ENCODE data around the gene CNTD1.
"Not testable (repeated sequence)": the region's sequence is repeated elsewhere in the genome, so short reads cannot be mapped to it uniquely, and the experiment has no call there.

The CNTD1 gene, protein sequence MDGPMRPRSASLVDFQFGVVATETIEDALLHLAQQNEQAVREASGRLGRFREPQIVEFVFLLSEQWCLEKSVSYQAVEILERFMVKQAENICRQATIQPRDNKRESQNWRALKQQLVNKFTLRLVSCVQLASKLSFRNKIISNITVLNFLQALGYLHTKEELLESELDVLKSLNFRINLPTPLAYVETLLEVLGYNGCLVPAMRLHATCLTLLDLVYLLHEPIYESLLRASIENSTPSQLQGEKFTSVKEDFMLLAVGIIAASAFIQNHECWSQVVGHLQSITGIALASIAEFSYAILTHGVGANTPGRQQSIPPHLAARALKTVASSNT

DNA sequence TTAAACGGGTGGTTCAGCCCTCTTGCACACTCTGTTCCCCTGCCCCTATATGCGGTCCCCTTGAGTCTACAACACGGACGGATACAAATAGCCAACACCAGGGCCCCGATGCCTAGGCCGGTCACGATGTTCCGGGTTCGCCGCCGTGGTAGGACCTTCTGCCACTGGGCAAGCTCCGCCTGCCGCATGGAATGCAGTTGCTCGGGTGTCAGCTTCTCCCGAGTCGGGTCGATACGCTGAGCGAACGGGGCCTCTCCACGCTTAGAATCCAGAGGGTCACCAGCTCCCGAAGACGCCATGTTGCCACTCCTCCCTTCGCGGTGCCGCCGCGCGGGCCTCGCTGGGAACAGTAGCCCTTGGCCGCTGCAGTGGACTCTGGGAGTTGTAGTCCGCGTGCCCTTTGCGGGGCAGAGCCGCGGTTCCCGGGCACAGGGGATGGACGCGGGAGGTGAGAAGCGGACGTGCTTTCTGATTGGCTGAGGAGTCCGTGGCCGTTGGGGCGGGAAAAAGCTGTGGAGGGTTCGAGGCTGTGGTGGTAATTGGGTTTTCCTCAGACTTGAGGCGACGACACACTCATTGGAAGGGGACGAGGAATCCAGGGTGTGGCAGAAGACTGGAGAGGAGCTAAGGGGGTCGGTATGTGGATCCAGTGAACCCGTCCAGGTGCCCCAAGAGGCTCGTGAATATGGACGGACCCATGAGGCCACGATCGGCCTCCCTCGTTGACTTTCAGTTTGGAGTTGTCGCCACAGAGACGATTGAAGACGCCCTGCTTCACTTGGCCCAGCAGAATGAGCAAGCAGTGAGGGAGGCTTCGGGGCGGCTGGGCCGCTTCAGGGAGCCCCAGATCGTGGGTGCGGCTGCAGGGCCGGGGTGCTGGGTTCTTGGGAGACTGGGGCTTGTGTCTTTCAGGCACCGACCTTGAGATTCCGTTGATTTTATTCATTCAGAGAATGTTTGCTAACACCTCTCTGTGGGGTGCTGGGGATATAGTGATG, at the start of gene CNTD1, which contains the start of gene COA3:
TSS of gene CNTD1 (plus strand) at position 479 of the 998 bp plus-strand sequence. CDS start at position 686, 207 bp downstream.
TSS of gene COA3 (minus strand) at position 322 of the 998 bp plus-strand sequence. CDS start at position 299, 23 bp downstream.
- peak; percentile 89 for DNase-seq

DNA sequence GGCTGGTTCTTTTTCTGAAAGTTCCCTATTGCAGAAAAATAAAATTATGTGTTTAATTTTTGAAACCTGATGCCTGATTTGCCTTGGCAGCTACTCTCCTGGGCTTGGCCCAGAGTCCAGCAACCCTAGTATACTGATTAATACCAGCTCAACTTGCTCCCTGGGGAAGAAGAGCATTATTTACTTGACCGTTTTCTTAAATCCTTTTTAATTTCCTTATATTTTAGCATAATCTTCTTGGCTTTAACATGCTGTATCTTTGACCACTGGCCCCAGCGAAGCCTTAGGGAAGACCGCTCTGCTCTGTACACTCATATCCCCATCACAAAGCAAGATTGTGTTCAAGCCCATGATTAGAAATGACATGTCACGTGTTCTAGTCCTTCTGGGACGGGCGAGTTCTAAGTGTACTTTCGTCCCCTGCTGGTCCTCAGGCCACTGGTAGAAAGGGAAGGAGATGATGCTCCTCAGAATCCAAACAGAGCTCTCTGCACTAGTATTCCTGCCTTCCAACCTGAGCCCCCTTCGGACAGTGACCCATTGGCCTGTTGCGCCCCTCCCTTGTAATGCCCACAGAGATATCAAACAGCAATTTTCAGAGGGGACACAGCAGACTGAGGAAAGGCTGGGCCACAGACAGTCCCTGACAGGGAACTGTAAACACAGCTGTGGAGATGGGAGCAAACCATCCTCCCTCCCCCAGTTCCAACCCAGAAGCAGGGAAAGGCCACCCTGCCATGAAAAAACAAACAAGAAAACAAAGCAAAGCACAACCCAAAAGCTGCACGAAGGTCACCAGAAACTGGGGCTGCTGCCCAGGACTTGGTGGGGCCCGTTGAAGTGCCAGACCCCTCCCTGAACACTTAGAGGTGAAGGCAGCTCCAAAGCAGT, 49.5 kb upstream of the CNTD1 start:
- no peak for DNase-seq

DNA sequence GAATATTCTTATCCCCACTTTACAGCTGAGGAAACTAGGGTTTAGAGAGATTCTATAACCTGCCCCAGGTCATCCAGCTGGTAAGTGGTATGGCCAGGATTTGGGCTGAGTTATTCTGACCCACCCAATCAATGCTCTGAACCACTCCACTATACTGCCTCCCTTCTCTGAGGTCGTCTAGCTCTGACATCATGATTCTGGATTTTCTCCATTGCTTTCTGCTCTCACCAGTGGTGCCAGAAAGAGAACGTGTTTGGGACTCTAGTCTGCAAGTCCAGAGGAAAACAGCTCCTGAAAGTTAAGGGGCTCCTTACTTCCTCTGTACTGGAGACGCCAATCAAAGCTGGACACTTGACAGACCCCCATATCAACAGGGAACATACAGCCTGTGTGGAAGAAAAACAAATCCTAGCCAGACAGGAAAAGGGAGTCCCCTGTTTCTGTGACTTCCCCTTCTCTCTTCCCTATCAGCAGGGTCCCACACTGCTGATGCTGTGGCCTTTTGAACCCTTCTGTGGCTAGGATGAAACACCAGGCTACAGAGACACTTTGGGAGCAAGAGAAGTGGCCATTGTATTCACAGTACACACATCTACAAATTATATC, 47.8 kb upstream of the CNTD1 start:
- peak; percentile 87 for DNase-seq

DNA sequence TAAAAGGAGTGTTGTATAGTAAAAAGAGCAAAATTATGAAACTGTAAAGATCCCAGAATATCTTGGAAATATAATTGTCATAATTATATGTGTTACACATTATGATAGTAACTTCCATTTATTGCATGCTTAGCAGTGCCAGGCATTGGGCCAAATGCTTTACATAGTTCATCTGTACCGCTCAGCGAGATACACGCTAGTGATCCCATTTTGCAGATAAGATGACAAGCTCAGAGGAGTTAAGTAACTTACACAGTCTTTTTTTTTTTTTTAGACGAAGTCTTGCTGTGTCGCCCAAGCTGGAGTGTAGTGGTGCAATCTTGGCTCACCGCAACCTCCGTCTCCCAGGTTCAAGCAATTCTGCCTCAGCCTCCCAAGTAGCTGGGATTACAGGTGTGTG, 47.0 kb upstream of the CNTD1 start:
- peak; percentile 28 for DNase-seq

DNA sequence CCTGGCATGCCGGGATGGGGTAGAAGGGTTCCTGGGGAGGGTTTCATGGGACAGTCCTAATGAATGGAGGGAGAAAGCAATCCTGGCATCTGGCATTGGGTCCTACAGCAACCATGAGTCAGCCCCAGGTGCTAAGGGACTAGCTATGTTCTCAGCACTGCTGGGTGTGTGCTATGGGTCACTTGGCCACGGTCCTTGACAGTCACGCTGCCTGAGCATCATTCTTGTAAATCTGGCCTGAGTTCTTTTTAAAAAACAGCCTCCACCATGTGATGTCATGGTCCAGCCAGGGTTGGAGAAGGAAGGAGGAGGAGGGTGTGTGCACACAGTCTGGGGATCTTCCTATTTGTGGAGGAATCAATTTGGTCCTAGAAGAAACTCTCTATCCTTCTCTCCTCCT, 43.9 kb upstream of the CNTD1 start:
- no peak for DNase-seq

DNA sequence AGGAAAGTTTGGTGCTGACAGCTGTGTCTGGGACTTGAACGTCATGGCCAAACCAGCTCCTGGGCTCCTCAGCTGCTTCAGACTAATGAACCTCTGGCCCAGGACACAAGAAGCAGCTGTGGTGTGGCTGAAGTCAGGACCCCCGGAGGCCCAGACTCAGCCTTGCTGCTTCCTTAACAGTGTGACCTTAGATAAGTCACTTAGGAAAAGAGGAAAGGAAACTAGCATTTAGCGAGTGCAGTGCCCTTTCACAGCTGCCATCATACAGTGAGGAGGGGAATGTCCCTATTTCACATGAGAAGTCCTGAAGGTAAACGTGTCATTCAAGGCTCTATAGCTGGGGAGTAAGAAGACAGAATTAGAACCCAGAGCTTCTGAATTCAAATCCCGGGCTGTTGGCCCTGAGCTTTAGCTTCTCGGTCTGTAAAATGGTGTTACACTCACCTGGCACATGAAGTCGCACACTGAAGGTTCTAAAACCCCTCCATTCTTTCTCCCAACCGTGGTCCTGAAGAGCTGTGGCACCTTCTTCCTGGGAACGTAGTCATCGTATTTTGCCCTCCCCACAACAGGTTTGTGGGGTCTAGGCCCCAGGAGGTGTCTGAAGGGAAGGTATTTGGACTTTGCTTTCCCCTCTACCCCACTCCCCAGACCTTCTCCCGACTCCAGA, 38.5 kb upstream of the CNTD1 start:
- no peak for DNase-seq

DNA sequence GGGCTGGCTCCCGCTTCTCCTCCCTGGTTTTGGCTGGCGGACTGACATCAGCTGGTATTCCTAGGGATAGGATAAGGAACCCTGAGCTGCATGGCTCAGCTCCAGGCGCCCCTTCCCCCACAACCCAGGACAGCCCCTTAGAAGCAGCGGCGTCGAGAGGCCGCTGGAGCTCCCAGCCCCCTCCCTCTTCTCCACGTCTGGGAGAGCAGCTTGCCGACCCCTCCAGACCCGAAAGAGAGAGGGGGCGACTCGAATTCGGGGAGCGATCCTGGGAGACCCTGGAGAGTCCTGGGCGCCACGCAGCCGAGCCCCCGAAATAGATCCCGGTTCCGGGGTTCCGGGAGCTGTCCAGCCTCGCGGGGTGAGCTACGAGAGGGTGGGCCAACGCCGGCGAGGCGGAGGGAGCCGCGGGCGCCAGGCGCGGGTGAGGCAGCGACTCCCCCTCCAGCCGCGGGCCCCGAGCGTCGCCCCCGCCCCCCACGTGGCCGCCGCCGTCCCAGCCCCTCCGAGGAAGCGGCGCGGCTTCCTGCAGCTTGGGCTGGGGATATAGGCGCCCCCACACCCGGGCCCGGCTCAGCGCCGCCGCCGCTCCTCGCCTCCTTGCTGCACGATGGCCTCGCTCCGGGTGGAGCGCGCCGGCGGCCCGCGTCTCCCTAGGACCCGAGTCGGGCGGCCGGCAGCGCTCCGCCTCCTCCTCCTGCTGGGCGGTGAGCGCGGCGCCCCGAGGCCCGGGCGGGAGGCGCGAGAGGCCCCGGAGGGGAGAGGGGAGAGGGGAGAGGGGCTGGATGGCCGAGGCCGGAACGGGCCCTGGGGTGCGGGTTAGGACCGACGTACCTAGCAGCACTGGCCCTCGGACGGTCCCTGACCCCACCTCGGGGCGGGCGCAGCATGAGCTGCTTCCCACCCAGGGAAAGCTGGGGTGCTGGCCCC, 37.7 kb upstream of the CNTD1 start, which contains the start of gene RAMP2:
TSS of gene RAMP2 (plus strand) at position 576 of the 930 bp plus-strand sequence. CDS start at position 611, 35 bp downstream.
- DNase-seq, result no peak

DNA sequence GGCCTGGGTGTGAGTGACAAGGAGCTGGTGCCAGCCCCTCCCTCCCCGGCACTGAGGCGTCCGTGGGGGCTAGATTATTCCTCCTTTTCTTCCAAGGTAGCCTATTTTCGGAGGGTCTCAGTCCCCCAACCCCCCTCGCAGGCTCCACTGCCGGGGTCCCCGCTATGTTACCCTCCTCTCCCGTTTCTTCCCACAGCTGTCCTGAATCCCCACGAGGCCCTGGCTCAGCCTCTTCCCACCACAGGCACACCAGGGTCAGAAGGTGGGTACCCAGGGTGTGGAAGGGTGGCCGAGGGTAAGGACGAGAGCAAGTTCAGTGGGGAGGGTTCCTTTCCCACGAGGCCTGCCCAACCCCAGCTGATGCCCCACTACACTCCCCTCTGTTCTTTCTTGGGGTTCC, 37.0 kb upstream of the CNTD1 start:
- DNase-seq, result no peak

DNA sequence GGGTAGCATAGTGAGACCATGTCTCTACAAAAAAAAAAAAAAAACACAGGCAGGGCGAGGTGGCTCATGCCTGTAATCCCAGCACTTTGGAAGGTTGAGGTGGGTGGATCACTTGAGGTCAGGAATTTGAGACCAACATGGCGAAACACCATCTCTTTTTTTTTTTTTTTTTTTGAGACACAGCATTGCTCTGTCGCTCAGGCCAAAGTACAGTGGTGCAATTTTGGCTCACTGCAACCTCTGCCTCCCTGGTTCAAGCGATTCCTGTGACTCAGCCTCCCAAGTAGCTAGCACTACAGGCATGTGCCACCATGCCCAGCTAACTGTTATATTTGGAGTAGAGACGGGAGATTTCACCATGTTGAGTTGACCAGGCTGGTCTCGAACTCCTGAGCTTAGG, 32.5 kb upstream of the CNTD1 start:
- DNase-seq, result no peak

DNA sequence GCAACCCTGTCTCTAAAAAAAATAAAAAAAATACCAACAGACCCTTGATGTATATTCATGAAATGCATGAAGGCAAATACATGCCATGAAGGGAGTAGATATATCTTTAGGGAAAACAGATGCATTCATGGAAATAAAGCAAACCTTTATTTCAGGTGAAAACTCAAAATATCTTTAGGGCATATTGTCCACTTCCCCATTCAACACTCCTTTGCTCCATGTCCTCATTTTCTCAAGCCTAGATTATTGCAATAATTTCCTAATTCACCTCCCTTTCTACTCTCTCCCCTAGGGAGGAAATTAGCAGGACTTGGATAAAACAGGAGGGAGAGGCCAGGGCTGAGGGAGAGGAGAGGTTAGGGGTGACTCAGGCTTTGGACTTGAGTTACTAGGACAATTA, 31.1 kb upstream of the CNTD1 start:
- DNase-seq, result no peak

DNA sequence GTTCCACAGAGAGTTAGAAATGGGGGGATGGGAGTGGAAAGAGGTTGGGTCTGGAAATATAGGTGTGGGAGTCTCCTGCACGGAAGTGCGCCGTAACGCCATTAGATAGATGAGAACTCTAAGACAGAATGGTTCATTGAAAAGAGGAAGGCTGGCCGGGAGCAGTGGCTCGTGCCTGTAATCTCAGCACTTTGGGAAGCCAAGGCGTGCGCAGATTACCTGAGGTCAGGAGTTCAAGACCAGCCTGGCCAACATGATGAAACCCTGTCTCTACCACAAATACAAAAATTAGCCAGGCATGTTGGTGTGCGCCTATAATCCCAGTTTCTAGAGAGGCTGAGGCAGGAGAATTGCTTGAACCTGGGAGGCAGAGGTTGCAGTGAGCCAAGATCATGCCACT, 30.7 kb upstream of the CNTD1 start:
- DNase-seq, result not testable (repeated sequence)

DNA sequence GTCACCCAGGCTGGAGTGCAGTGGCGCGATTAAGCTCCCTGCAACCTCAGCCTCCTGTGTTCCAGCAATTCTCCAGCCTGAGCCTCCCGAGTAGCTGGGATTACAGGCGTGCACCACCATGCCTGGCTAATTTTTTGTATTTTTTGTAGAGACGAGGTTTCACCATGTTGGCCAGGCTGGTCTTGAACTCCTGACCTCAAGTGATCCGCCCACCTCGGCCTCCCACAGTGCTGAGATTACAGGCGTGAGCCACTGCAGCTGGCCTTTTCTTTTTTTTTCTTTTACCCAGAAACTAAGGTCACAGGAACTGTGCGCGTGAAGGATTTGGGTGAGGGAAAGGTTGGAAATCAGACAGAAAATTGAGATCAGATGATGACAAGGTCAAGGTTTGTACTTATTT, 28.7 kb upstream of the CNTD1 start:
- not testable (repeated sequence) for DNase-seq

DNA sequence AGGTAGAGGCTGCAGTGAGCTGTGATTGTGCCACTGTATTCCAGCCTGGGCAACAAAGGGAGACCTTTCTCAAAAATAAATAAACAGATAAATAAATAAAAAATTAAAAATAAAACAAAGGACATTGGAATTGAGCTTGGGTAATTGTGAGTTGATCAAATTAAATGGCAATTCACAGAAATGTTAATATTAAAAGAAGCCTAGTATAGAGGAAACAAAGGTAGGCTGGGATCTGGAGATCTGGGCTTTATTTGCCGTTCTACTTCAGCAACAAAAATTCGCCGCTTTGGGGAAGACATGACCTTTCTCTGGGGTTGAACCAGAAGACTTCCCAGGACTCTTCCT, 25.7 kb upstream of the CNTD1 start:
- DNase-seq, result no peak

DNA sequence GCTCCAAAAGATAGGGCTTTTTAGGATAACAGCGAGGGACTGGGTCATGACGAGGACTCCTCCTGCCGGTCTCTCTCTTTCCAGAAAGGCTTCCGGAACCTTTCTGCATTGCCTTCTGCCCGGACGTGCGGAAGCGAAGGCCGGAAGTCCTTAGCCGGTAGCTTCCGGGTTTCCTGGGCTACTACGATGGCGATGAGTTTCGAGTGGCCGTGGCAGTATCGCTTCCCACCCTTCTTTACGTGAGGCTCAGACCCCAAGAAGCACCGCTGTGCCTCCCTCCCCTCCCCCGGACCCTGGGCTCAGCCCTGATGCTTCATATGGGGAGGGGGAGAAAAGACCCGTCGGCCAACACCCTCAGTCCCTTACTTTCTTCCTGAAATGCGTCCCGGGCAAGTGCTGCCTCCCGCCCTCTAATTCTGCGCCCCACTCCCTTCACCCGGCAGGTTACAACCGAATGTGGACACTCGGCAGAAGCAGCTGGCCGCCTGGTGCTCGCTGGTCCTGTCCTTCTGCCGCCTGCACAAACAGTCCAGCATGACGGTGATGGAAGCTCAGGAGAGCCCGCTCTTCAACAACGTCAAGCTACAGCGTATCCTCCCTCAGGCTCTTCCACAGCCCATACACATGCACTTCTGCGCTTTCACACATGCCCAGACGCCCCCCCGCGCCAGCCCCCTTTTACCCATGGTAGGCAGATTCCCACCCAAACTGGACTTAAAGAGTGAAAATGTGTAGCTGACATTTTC, 25.2 kb upstream of the CNTD1 start, which contains the start of gene VPS25:
TSS of gene VPS25 (plus strand) at position 160 of the 746 bp plus-strand sequence. CDS start at position 187, 27 bp downstream.
- peak; percentile 90 for DNase-seq

DNA sequence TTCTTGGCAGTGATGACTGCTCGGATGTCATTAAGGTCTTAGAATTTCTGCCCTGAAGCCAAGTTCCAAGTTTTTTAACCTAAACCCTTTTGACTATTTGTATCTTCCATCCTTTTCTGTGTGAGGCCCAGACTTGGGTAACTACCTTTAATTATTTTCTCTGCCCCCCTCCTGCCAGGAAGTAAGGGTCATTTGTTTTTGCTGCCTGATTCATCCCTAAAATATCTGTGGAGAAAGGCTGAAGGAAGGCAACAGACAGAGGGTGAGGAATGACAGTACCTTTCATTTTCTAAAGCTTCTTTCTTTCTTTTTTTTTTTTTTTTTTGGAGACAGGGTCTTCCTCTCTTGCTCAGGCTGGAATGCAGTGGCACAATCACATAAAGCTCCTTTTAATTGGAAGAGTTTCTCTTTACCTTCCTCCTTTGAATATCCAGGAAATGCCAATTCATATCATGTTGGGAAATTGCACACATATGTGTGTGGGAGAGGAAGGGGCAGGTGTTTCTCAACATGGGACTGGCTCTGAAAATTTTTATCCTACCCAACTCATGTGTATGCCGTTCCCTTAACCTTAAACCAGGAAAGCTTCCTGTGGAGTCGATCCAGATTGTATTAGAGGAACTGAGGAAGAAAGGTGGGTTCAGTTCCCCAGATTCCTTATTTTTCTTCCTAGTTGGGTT, 24.5 kb upstream of the CNTD1 start:
- no peak for DNase-seq

DNA sequence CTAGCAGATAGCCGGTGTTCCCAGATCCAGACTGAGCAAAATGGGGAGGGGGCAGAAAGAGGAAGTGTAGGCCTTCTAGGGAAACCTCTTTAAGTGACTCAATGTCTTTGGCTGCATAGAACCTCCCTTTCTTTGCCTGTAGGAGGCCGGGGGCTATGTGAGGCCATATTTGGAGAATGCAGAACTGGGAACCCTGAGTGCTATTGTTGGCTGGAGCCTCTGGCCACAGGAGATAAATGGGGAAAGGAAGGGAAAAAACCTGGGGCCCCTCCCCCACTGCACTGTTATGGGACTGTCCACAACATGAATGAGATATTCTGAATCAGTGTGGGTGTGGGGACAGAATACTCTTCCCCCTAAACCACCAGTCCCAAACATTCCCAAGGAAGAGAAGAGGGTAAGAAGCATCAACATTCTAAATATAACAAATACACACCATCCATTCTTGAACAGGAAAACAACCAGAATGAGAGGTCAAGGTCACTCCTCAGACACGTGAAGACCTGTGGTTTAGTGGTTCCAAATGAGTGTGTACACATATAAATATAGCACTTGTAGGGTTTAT, 23.0 kb upstream of the CNTD1 start:
- DNase-seq, result peak; percentile 93

DNA sequence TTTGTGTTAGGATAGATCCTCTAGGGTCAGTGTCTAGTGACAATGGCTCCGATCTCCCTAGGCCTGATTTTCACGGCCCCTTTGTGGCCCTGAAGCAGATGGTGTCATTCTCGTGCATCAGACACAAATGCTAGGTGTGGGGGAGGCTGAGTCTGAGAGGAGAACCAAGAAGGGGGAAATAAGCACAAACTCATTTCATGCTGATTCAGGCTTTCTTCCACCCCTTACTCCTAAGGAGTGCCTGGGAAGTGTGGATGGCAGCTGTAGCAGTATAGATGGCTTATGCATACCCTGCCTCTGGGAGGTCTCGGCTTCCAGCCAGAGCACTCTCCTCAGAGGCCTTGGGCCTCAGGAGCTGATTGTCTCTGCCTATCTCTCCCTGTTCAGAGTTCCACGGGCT, 20.1 kb upstream of the CNTD1 start:
- DNase-seq, result no peak

DNA sequence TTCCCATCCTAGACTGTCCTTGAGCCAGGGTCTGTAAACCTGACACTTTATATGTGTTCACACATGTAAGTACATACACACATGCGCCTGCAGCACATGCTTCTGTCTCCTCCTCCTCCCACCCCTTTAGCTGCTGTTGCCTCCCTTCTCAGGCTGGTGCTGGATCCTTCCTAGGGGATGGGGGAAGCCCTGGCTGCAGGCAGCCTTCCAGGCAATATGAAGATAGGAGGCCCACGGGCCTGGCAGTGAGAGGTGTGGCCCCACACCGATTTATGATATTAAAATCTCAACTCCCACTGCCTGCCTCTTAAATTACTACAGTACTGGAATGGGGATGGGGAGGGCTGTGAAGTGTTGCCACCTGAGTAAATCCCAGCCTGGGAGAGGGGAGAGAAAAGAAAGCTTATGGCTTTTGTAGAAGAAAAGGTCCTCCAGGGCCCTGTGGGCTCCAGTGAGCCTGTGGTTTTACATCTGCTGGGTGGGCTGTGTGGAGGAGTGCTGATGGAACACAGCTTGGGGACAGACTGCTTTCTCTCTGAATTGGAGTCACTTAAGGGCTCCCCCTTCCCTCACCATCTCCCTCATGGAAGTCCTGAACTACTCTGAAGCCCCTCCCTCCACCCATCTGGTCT, 19.2 kb upstream of the CNTD1 start:
- DNase-seq, result no peak

Measured in OCI-M1 (cell line).